CD4-positive, alpha-beta T cell (primary cell): ENCODE results near the gene ITSN1. TPM values are rescaled to one million over a fixed set of nuclear protein-coding genes. Genes with fewer than 3 reads are reported as not detected.

ENCODE experiments used
- ATAC-seq: fragments of 200-7000 bp; cut with Tn5 transposase; one replicate; pipeline ENCODE4 v1.10.0; 2022; ENCODE audit warnings: mild to moderate bottlenecking; ENCODE audit not compliant: poor library complexity
- CTCF ChIA-PET: fragments of 350-600 bp; sonication (Branson Sonifier 250); formaldehyde crosslinking; loops from one replicate; lab custom pipeline; 2021; ENCODE audit warnings: antibody characterized with exemption, inconsistent platforms; lab: Charles Lee
- POLR2A ChIA-PET: fragments of 350-600 bp; sonication (Branson Sonifier 250); formaldehyde crosslinking; loops from one replicate; lab custom pipeline; 2021; ENCODE audit warnings: antibody characterized with exemption, inconsistent platforms; lab: Charles Lee
- DNase-seq, 14 experiments: peaks; one replicate each; pipeline ENCODE4 v3.0.0-alpha.2; 2013 to 2020; ENCODE audit warnings: mixed read lengths in 2 of 14
- H3K27ac ChIP-seq, 2 donors: one replicate each; pipeline versions ENCODE4 v1.5.1 to v1.7.0; 2013; ENCODE audit warnings: low read length in 2 of 2, low read depth in 1 of 2, mild to moderate bottlenecking in 1 of 2
- H3K27me3 ChIP-seq, 2 experiments: 1 replicate in 1 of 2; 2 replicates in 1 of 2; pipeline versions ENCODE4 v1.6.1 to v1.7.0; 2013; ENCODE audit warnings: low read length in 2 of 2, control low read depth in 1 of 2, mild to moderate bottlenecking in 1 of 2, moderate library complexity in 1 of 2; ENCODE audit not compliant: insufficient read depth in 2 of 2, control insufficient read depth in 1 of 2
- H3K36me3 ChIP-seq: one replicate; pipeline ENCODE4 v1.6.1; 2013; ENCODE audit warnings: low read length, control low read depth; ENCODE audit not compliant: insufficient read depth
- H3K4me1 ChIP-seq: one replicate; pipeline ENCODE4 v1.6.1; 2013; ENCODE audit warnings: low read length, control low read depth; ENCODE audit not compliant: insufficient read depth
- H3K4me3 ChIP-seq: one replicate; pipeline ENCODE4 v1.5.1; 2013; ENCODE audit warnings: mild to moderate bottlenecking, low read length, moderate library complexity
- H3K9me3 ChIP-seq, 2 experiments: 1 replicate in 1 of 2; 2 replicates in 1 of 2; pipeline versions ENCODE4 v1.6.1 to v1.7.0; 2013; ENCODE audit warnings: low read length in 2 of 2, mild to moderate bottlenecking in 2 of 2, control low read depth in 1 of 2, moderate library complexity in 1 of 2; ENCODE audit not compliant: control insufficient read depth in 1 of 2, insufficient read depth in 1 of 2
- H3K27ac Mint-ChIP-seq: one replicate; pipeline ENCODE4 v1.8.0; 2020; ENCODE audit warnings: mixed read lengths
- H3K27me3 Mint-ChIP-seq: one replicate; pipeline ENCODE4 v1.8.0; 2021; ENCODE audit warnings: mixed read lengths
- H3K36me3 Mint-ChIP-seq: one replicate; pipeline ENCODE4 v1.8.0; 2021; ENCODE audit warnings: low read depth, mixed read lengths
- H3K4me1 Mint-ChIP-seq: one replicate; pipeline ENCODE4 v1.8.0; 2021; ENCODE audit warnings: low read depth, mixed read lengths
- H3K4me3 Mint-ChIP-seq: one replicate; pipeline ENCODE4 v1.8.0; 2020; ENCODE audit warnings: mild to moderate bottlenecking, mixed read lengths
- H3K9me3 Mint-ChIP-seq: one replicate; pipeline ENCODE4 v1.8.0; 2020; ENCODE audit warnings: mixed read lengths
- CTCF ChIP-seq: fragments of 200-600 bp; IDR thresholded peaks from one replicate; pipeline ENCODE4 v1.8.0; 2022; ENCODE audit warnings: antibody characterized with exemption, mild to moderate bottlenecking
- intact Hi-C, 2 experiments: fragments of 100-400 bp; cut with DNase I in 1 of 2; cut with micrococcal nuclease in 1 of 2; formaldehyde crosslinking; loops; one replicate each; pipeline versions ENCODE4 v1.15.1 to v1.9.0; 2023 to 2025; cut with DNase I, micrococcal nuclease
- total RNA-seq, 174 experiments: library from RNA in 2 of 174; stranded (reverse) in 2 of 174; gene quantifications; one replicate each; pipeline ENCODE4 v1.2.3 and lab custom pipeline; 2021 to 2026

The ITSN1 gene
- total RNA-seq, 2 experiments from 2014 or later, result 2.1 to 3.0 TPM

GRCh38 chr21:33864150-33864549 lies 221.8 kb downstream of the ITSN1 start:
- Mint-ChIP-seq H3K4me3 (no peak overlapping the region), H3K9me3 (no peaks in the 10 kb centered on the region), H3K36me3 (no peaks in the 10 kb centered on the region), H3K27me3 (peaks cover 5% of the 10 kb centered on the region), H3K27ac (no peak overlapping the region), H3K4me1 (peaks cover 4% of the 10 kb centered on the region)
- intact Hi-C loops, result no loop called here
- no peak for DNase-seq
- no peaks in the 10 kb centered on the region for H3K9me3 ChIP-seq
- ChIA-PET CTCF (no interaction called here), POLR2A (no interaction called here)
- H3K4me3 ChIP-seq, result no peak overlapping the region
- H3K36me3 ChIP-seq, result no peaks in the 10 kb centered on the region
- H3K27me3 ChIP-seq, result no peaks in the 10 kb centered on the region
- no peak for TF ChIP-seq CTCF
- H3K27ac ChIP-seq, result no peak overlapping the region
- ATAC-seq, result no peak
- H3K4me1 ChIP-seq, result no peaks in the 10 kb centered on the region

GRCh38 chr21:33865176-33865575 lies 222.9 kb downstream of the ITSN1 start:
- no peaks in the 10 kb centered on the region for H3K36me3 Mint-ChIP-seq
- CTCF ChIA-PET, result no interaction called here

GRCh38 chr21:33865996-33866575 lies 223.8 kb downstream of the ITSN1 start:
- Mint-ChIP-seq H3K36me3 (no peaks in the 10 kb centered on the region), H3K4me3 (no peak overlapping the region), H3K27ac (no peak overlapping the region), H3K27me3 (peaks cover 5% of the 10 kb centered on the region), H3K4me1 (peaks cover 4% of the 10 kb centered on the region), H3K9me3 (no peaks in the 10 kb centered on the region)
- ATAC-seq, result no peak
- Histone ChIP-seq H3K27me3 (no peaks in the 10 kb centered on the region), H3K9me3 (no peaks in the 10 kb centered on the region), H3K4me3 (no peak overlapping the region), H3K27ac (no peak overlapping the region), H3K4me1 (no peaks in the 10 kb centered on the region), H3K36me3 (no peaks in the 10 kb centered on the region)
- intact Hi-C loops, result no loop called here
- DNase-seq, result no peak
- ChIA-PET CTCF (no interaction called here), POLR2A (no interaction called here)
- TF ChIP-seq CTCF, result no peak

More at GRCh38 chr21:33865176-33865575, 222.9 kb downstream of the ITSN1 start:
- Histone ChIP-seq H3K4me1 (no peaks in the 10 kb centered on the region), H3K27ac (no peak overlapping the region), H3K36me3 (no peaks in the 10 kb centered on the region), H3K4me3 (no peak overlapping the region), H3K9me3 (no peaks in the 10 kb centered on the region), H3K27me3 (no peaks in the 10 kb centered on the region)
- H3K4me1 Mint-ChIP-seq, result peaks cover 4% of the 10 kb centered on the region
- no peak for ATAC-seq
- POLR2A ChIA-PET, result no interaction called here
- TF ChIP-seq CTCF, result no peak
- H3K27ac Mint-ChIP-seq, result no peak overlapping the region
- DNase-seq, result no peak
- intact Hi-C loops, result no loop called here
- no peaks in the 10 kb centered on the region for H3K9me3 Mint-ChIP-seq
- H3K27me3 Mint-ChIP-seq, result peaks cover 5% of the 10 kb centered on the region
- no peak overlapping the region for H3K4me3 Mint-ChIP-seq
